Hepatocyte (in vitro differentiated cells): Measurements from ENCODE around the gene MMD. TPM values are rescaled to one million over a fixed set of nuclear protein-coding genes. Genes with fewer than 3 reads are reported as not detected.

Experiments
- DNase-seq: peaks from one replicate; pipeline ENCODE4 v3.0.0-alpha.2; 2016; ENCODE audit warnings: low spot score
- H2AFZ ChIP-seq: fragments of 200-600 bp; sonication (generic); 2 replicates; pipeline ENCODE4 v1.6.0; 2016; ENCODE audit warnings: antibody characterized with exemption, mild to moderate bottlenecking
- H3K27ac ChIP-seq: fragments of 200-600 bp; sonication (generic); 2 replicates; pipeline ENCODE4 v1.5.1; 2016; ENCODE audit warnings: mild to moderate bottlenecking
- H3K27me3 ChIP-seq: fragments of 200-600 bp; sonication (generic); 2 replicates; pipeline ENCODE4 v1.6.1; 2016
- H3K36me3 ChIP-seq: fragments of 200-600 bp; sonication (generic); replicated peaks from 2 replicates; pipeline ENCODE4 v1.5.1; 2016; ENCODE audit warnings: low read depth; ENCODE audit not compliant: insufficient read depth
- H3K4me1 ChIP-seq: fragments of 200-600 bp; sonication (generic); 2 replicates; pipeline ENCODE4 v1.5.1; 2016; ENCODE audit warnings: mild to moderate bottlenecking, moderate library complexity; ENCODE audit not compliant: insufficient read depth
- H3K4me2 ChIP-seq: fragments of 200-600 bp; sonication (generic); 2 replicates; pipeline ENCODE4 v1.6.0; 2016
- H3K4me3 ChIP-seq: fragments of 200-600 bp; sonication (generic); 2 replicates; pipeline ENCODE4 v1.5.1; 2016; ENCODE audit warnings: mild to moderate bottlenecking
- H3K79me2 ChIP-seq: fragments of 200-600 bp; sonication (generic); 2 replicates; pipeline ENCODE4 v1.6.0; 2017; ENCODE audit warnings: mild to moderate bottlenecking
- H3K9me2 ChIP-seq: fragments of 200-600 bp; sonication (generic); replicated peaks from 2 replicates; pipeline ENCODE4 v1.6.0; 2017; ENCODE audit warnings: mild to moderate bottlenecking; ENCODE audit not compliant: insufficient read depth
- H3K9me3 ChIP-seq: fragments of 200-600 bp; sonication (generic); 2 replicates; pipeline ENCODE4 v1.5.1; 2016; ENCODE audit warnings: low read depth, mild to moderate bottlenecking
- H4K20me1 ChIP-seq: fragments of 200-600 bp; sonication (generic); 2 replicates; pipeline ENCODE4 v1.6.0; 2016; ENCODE audit warnings: mild to moderate bottlenecking; ENCODE audit not compliant: insufficient read depth, poor library complexity, severe bottlenecking
- CTCF ChIP-seq: fragments of 200-600 bp; sonication (generic); IDR thresholded peaks from 2 replicates; pipeline ENCODE4 v1.5.1; 2016; ENCODE audit warnings: antibody characterized with exemption, mild to moderate bottlenecking; ENCODE audit not compliant: poor library complexity
- EZH2 ChIP-seq: fragments of 200-600 bp; sonication (generic); IDR thresholded peaks from 2 replicates; pipeline ENCODE4 v1.6.1; 2016; ENCODE audit warnings: antibody characterized with exemption, mild to moderate bottlenecking, borderline replicate concordance
- EZH2phosphoT487 ChIP-seq: fragments of 200-600 bp; sonication (generic); IDR thresholded peaks from one replicate; pipeline ENCODE4 v1.6.1; 2018; ENCODE audit warnings: antibody characterized with exemption, mild to moderate bottlenecking, low read depth, moderate library complexity; ENCODE audit not compliant: unreplicated experiment, severe bottlenecking
- WGBS: methylation state at CpG from one replicate; pipeline ENCODE4 v1.1.6; 2016; ENCODE audit warnings: low lambda C conversion rate; ENCODE audit errors: missing lambda C conversion rate; 5-methylcytosine and 5-hydroxymethylcytosine counted together
- polyA plus RNA-seq: library from polyadenylated mRNA; unstranded; fragments of >200 nt; fragmentation: Nextera tagmentation; extraction: Ambion mirVana; gene quantifications from 2 replicates; pipeline ENCODE4 v1.2.1, GENCODE V29; 2016
- total RNA-seq: library from RNA; depleted of rRNA; stranded (reverse); fragments of >200 nt; gene quantifications from 2 replicates; pipeline ENCODE4 v1.2.3, GENCODE V29; 2014

Gene MMD
- total and polyA plus RNA-seq, 2 experiments from 2014 or later, result 26.9 to 29.5 TPM

DNA sequence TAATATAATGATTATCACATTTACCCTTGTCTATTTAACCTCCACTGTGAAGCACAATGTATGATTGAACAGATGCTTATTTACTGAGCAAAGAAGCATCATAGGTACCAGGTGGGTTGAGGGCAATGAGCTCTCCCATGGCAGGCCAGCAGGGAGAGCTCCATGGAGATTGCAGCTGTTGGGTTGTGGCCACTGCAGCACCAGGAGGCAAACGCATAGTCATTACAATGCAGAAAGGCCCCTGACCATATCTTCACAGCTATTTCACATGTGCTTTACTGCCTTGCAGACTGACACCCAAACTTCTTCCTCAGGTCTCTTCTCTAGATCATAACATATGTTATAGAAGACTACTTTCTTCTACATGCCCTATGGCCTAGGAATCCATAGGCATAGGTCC, 75.0 kb downstream of the MMD start:
- WGBS, result 100% methylated on average over 1 of the region's 1 CpG
- no peak overlapping the region for H3K4me3 ChIP-seq
- H4K20me1 ChIP-seq, result no peaks in the 10 kb centered on the region
- no peak overlapping the region for H3K4me2 ChIP-seq
- no peak overlapping the region for H3K27ac ChIP-seq
- H3K9me3 ChIP-seq, result no peaks in the 10 kb centered on the region
- no peaks in the 10 kb centered on the region for H3K36me3 ChIP-seq
- TF ChIP-seq EZH2 (no peak), EZH2phosphoT487 (no peak)
- no peaks in the 10 kb centered on the region for H3K9me2 ChIP-seq
- no peaks in the 10 kb centered on the region for H3K4me1 ChIP-seq
- no peaks in the 10 kb centered on the region for H3K79me2 ChIP-seq
- no peak overlapping the region for H2AFZ ChIP-seq
- no peaks in the 10 kb centered on the region for H3K27me3 ChIP-seq
- no peak for DNase-seq

GRCh38 chr17:55345132-55345531, 76.5 kb downstream of the MMD start:
- H3K36me3 ChIP-seq, result no peaks in the 10 kb centered on the region
- H4K20me1 ChIP-seq, result no peaks in the 10 kb centered on the region
- H3K9me2 ChIP-seq, result no peaks in the 10 kb centered on the region
- no peak overlapping the region for H3K27ac ChIP-seq
- no peaks in the 10 kb centered on the region for H3K79me2 ChIP-seq
- no peak overlapping the region for H3K4me2 ChIP-seq
- 93% methylated on average over 1 of the region's 1 CpG for WGBS
- TF ChIP-seq EZH2phosphoT487 (no peak), CTCF (no peak), EZH2 (no peak)
- H3K4me3 ChIP-seq, result no peak overlapping the region
- no peak overlapping the region for H2AFZ ChIP-seq
- no peaks in the 10 kb centered on the region for H3K27me3 ChIP-seq
- no peak for DNase-seq
- H3K4me1 ChIP-seq, result no peaks in the 10 kb centered on the region
- H3K9me3 ChIP-seq, result no peaks in the 10 kb centered on the region

GRCh38 chr17:55344514-55344997, 77.1 kb downstream of the MMD start:
- H3K27me3 ChIP-seq, result no peaks in the 10 kb centered on the region
- no peak for DNase-seq
- TF ChIP-seq CTCF (no peak), EZH2 (no peak), EZH2phosphoT487 (no peak)
- H4K20me1 ChIP-seq, result no peaks in the 10 kb centered on the region
- H3K27ac ChIP-seq, result no peak overlapping the region
- H3K79me2 ChIP-seq, result no peaks in the 10 kb centered on the region
- no peak overlapping the region for H2AFZ ChIP-seq
- WGBS, result 87% methylated on average over 3 of the region's 3 CpGs
- no peaks in the 10 kb centered on the region for H3K36me3 ChIP-seq
- H3K9me3 ChIP-seq, result no peaks in the 10 kb centered on the region
- H3K4me2 ChIP-seq, result no peak overlapping the region
- H3K4me1 ChIP-seq, result no peaks in the 10 kb centered on the region
- no peak overlapping the region for H3K4me3 ChIP-seq
- H3K9me2 ChIP-seq, result no peaks in the 10 kb centered on the region

- 79% methylated on average over 4 of the region's 4 CpGs for WGBS
- peaks cover 1% of the 10 kb centered on the region for H3K27me3 ChIP-seq
- H3K4me3 ChIP-seq, result no peak overlapping the region
Observed at GRCh38 chr17:55343900-55344513, 77.6 kb downstream of the MMD start.

More at GRCh38 chr17:55343900-55344513, 77.6 kb downstream of the MMD start:
- no peaks in the 10 kb centered on the region for H3K36me3 ChIP-seq
- no peaks in the 10 kb centered on the region for H4K20me1 ChIP-seq
- no peaks in the 10 kb centered on the region for H3K9me2 ChIP-seq
- no peak overlapping the region for H2AFZ ChIP-seq
- TF ChIP-seq CTCF (no peak), EZH2 (no peak), EZH2phosphoT487 (no peak)
- H3K79me2 ChIP-seq, result no peaks in the 10 kb centered on the region
- no peak overlapping the region for H3K4me2 ChIP-seq
- no peak for DNase-seq
- no peaks in the 10 kb centered on the region for H3K9me3 ChIP-seq
- H3K4me1 ChIP-seq, result no peaks in the 10 kb centered on the region
- H3K27ac ChIP-seq, result no peak overlapping the region
